GM18505 (cell line): ENCODE results near the gene CDC123.

ENCODE experiments used
- ATAC-seq: cut with Tn5 transposase; IDR thresholded peaks from one replicate; pipeline ENCODE4 v1.9.1; 2021; ENCODE audit not compliant: unreplicated experiment
- POLR2A ChIP-seq: IDR thresholded peaks from 4 replicates; pipeline ENCODE4 v1.6.1; 2011; ENCODE audit warnings: borderline replicate concordance; ENCODE audit not compliant: insufficient read depth, insufficient read length; ENCODE audit errors: extremely low read depth

CDC123 gene

DNA sequence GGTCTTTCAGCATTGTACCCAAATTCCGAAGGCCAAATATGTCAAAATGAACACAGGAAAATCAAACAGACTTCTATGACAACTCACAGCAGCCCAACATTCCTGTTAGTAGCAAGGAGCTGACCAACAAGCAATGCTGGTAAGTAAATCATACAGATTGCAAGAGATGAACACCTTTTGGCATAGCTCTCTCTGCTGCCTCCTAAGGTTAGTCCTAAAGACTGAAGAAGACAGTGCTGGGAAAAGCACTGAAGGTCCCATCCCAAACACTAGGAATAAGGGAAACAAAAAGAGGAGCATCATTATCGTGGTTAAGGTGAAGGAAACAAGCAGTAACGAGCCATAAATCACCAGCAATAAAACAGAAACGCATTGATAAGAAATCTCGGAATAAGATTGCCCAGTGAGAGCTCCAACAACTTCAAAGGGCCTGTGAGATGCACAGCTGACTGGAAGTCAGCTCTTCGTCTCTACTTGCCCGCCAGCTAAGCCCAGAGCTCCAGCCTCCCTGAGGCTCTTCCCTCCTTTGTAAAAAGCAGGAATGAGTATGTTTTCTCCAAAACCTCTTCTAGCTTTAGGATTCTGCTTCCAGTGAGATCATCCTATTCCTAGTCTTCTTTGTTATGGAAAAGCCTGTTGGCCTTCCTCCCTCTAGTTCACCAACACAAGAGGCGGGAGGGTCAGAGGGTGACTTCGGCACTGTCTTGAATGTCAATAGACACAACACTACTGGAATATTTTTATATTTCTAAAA, 15.6 kb upstream of the CDC123 start:
- ATAC-seq: no peak
- no peak for TF ChIP-seq POLR2A

- TF ChIP-seq POLR2A: no peak
- peak; percentile 85 for ATAC-seq
Measured at GRCh38 chr10:12181065-12181775, 14.8 kb upstream of the CDC123 start.

- no peak for ATAC-seq
- no peak for TF ChIP-seq POLR2A
Measured at GRCh38 chr10:12184165-12184564, 11.8 kb upstream of the CDC123 start.

DNA sequence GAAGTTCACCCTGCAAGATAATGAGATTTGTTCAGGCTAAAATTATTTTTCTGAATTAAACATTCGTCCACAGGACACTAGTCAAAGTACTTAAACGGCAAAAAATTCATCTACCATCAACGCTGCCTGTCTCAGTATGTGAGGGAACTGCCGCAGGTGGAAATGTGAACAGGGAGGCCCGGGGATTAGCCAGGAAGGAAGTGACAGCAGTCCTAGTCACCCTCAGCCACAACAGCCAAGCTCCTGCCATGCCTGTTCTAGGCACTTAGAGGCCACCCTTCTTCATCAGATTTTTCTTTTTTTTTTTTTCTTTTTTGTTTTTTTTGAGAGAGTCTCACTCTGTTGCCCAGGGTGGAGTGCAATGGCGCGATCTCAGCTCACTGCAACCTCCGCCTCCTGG, 9.7 kb upstream of the CDC123 start:
- no peak for TF ChIP-seq POLR2A
- ATAC-seq: no peak

- no peak for TF ChIP-seq POLR2A
- ATAC-seq: no peak
Measured at GRCh38 chr10:12187321-12187905, 8.6 kb upstream of the CDC123 start.

DNA sequence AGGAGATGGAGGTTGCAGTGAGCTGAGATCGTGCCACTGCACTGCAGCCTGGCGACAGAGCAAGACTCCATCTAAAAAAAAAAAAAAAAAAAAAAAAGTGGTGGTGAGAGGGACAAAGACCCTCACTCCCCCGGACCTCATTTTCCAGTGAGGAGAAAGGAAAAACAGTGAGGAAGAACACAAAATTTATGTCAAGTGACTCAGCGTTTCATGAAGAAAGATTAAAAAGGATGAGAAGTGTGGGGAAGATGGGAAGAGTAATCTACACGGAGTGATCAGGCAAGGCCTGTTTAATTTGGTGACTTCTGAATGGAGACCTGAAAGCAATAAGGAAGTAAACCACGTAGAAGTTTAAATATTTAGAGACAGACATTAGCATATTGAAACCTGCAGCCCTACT, 7.3 kb upstream of the CDC123 start:
- TF ChIP-seq POLR2A: no peak
- ATAC-seq: no peak

- TF ChIP-seq POLR2A: no peak
- no peak for ATAC-seq
Measured at GRCh38 chr10:12189426-12189825, 6.6 kb upstream of the CDC123 start.

DNA sequence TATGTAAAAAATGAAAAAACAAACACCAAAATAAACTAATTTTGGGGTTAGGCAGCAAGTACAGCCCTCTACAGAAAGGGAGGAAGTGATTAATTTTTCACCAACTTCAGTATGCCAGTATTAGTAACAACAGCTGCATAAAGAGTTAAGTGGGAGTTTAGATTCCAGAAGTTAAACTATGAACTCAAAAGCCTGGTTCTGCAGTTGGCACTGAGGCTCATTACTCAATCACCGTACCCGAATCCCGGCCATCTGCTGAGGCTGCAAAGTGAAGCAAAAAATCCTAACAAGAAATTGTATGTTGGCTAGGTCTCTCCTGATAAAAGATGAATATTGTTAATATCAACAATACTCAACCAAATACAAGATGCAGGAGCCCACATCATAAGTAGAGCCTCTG, 4.3 kb upstream of the CDC123 start:
- ATAC-seq: no peak
- TF ChIP-seq POLR2A: no peak

DNA sequence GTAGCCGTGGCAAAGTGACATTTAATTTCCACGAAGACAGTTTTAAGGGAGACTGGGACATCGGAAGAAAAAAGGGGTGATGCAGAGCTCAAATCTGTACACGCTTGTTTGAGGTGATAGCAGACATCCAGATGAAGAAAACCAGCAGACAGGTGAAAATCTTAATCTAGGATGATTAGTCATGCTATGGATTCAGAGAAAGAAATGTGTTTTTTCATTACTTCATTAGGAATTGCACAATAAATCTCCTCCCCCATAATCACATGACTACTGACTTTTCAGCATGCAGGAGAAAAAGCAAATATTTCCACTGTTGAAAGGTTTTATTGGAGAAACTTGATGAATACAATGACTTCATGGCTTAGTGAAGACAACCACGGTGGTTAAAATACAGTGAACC, 2.8 kb upstream of the CDC123 start:
- no peak for TF ChIP-seq POLR2A
- no peak for ATAC-seq

DNA sequence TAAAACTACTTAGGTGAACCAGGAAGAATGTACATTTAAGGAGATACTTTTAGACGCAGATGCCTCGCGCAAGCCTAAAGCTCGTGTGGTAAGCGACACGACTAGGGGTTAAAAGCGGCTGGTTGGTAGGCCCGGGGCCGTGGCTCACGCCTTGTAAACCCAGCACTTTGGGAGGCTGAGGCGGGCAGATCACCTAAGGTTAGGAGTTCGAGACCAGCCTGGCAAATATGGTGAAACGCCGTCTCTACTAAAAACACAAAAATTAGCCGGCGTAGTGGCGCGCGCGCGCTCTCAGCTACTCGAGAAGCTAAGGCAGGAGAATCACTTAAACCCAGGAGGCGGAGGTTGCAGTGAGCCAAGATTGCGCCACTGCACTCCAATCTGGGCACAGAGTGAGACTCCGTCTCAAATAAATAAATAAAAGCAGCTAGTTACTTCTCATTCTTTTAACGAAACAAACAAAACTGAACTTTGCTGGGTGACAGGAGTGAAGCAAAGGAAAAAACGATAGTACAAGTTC, 1.2 kb upstream of the CDC123 start:
- ATAC-seq: no peak
- no peak for TF ChIP-seq POLR2A

GRCh38 chr10:12195281-12195602, 746 bp upstream of the CDC123 start:
- TF ChIP-seq POLR2A: no peak
- peak; percentile 5 for ATAC-seq

DNA sequence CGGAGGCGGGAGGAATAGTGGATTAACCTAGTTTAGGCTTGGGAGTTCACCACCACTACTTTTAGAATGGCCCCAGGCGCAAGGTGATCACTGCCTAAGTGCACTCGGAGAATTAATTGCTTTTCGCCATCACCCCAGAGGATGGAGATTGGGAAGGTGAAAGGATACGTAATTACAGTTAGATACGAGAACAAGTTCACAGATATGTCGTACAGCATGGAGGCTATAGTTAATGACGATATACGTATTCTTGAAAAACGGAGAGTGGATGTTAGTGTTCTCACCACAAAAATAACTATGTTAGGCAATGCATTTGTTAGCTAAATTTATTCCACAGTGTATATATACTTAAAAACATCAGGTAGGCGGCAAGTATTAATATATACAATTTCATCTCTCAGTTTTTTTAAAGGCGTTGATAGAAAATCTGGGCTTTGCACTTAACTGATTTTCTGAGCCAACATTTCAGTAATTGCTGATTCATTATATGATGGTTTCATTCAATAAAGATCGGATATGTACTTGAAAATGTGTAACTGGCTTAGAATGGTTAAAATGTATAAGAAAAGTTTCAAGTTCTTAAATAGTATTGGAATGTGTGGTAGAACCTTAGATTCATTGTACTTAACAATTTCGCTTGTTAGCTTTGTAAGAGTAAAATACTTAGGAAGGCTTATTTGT, 683 bp downstream of the CDC123 start:
- no peak for ATAC-seq
- TF ChIP-seq POLR2A: no peak

DNA sequence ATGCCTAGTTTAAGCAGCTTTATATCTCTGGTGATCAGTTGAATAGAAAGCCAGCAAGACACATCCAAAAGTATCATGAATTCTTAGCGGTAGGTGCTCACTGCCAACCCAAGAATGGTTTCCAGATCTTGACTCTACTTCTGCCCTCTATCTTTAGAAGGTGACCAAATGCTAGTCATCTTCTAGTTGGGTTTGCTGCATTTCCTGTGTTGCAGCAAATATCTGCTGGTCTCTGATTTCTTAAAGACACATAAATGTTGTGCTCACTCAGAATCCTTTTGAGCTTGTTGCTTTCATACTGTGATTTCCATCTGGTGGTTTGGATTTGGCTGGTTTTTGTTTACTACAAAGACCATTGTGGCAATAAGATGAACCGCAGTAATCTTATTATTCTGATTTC, 2.2 kb downstream of the CDC123 start:
- TF ChIP-seq POLR2A: no peak

GRCh38 chr10:12200850-12201249, 4.9 kb downstream of the CDC123 start:
- no peak for ATAC-seq
- no peak for TF ChIP-seq POLR2A

More for the DNA sequence above, 2.2 kb downstream of the CDC123 start:
- ATAC-seq: no peak

GRCh38 chr10:12201543-12201942, 5.6 kb downstream of the CDC123 start:
- ATAC-seq: no peak
- TF ChIP-seq POLR2A: no peak
